ENCODE results near the gene ACOT7.

- TF ChIP-seq ELF4 (CRISPR knock-in tag; IDR thresholded peaks at IDR 0.05; ENCODE audit: borderline replicate concordance) (no peak), CTCF (CRISPR knock-in tag; IDR thresholded peaks at IDR 0.05) (no peak), ZXDC (CRISPR knock-in tag; IDR thresholded peaks at IDR 0.05) (no peak), CHD2 (IDR thresholded peaks at IDR 0.05; ENCODE audit: low read depth, low read length) (no peak), FOXP4 (CRISPR knock-in tag; IDR thresholded peaks at IDR 0.05) (no peak), KIAA2018 (CRISPR knock-in tag; IDR thresholded peaks at IDR 0.05; ENCODE audit: borderline replicate concordance) (no peak), NFKB2 (CRISPR knock-in tag; IDR thresholded peaks at IDR 0.05; ENCODE audit: borderline replicate concordance) (no peak), GABPB1 (CRISPR knock-in tag; IDR thresholded peaks at IDR 0.05) (no peak), AGO1 (IDR thresholded peaks at IDR 0.05; ENCODE audit: low read depth, low read length, poor library complexity, severe bottlenecking) (no peak), POLR2A (IDR thresholded peaks at IDR 0.05; ENCODE audit: insufficient read depth in 1 of 2, low read depth in 2 of 2, low read length in 2 of 2) (no peak), NFKBIZ (CRISPR knock-in tag; IDR thresholded peaks at IDR 0.05) (no peak), MXI1 (IDR thresholded peaks at IDR 0.05; ENCODE audit: borderline replicate concordance, low read depth, low read length) (no peak)
These were observed 38.8 kb downstream of the ACOT7 start for GRCh38 chr1:6354659-6355317.

All from HepG2 (cell line).